Omental fat pad (tissue), 4 donors: ENCODE results near the gene MMP12. TPM values are rescaled to one million over a fixed set of nuclear protein-coding genes. Genes with fewer than 3 reads are reported as not detected.

Experiments used
- ATAC-seq: fragments of 150-250 bp; one replicate; pipeline ENCODE4 v1.9.1; 2016; ENCODE audit warnings: mild to moderate bottlenecking, moderate library complexity; ENCODE audit not compliant: low FRiP score
- DNase-seq: peaks from one replicate; pipeline ENCODE4 v3.0.0-alpha.2; 2019; ENCODE audit warnings: low spot score
- CTCF ChIP-seq, 3 donors: fragments of 450-650 bp; IDR thresholded peaks; one replicate each; pipeline ENCODE4 v1.5.1; 2016 to 2017; ENCODE audit warnings: antibody characterized with exemption in 3 of 3, mild to moderate bottlenecking in 3 of 3, moderate library complexity in 2 of 3
- total RNA-seq, 4 donors: library from RNA; depleted of rRNA; stranded (reverse); fragments of >200 nt; gene quantifications; one replicate each; pipeline ENCODE4 v1.1.0, GENCODE V29; 2016

Gene MMP12
- total RNA-seq, 4 donors from 2014 or later = 18.0 TPM; not detected in 3

DNA sequence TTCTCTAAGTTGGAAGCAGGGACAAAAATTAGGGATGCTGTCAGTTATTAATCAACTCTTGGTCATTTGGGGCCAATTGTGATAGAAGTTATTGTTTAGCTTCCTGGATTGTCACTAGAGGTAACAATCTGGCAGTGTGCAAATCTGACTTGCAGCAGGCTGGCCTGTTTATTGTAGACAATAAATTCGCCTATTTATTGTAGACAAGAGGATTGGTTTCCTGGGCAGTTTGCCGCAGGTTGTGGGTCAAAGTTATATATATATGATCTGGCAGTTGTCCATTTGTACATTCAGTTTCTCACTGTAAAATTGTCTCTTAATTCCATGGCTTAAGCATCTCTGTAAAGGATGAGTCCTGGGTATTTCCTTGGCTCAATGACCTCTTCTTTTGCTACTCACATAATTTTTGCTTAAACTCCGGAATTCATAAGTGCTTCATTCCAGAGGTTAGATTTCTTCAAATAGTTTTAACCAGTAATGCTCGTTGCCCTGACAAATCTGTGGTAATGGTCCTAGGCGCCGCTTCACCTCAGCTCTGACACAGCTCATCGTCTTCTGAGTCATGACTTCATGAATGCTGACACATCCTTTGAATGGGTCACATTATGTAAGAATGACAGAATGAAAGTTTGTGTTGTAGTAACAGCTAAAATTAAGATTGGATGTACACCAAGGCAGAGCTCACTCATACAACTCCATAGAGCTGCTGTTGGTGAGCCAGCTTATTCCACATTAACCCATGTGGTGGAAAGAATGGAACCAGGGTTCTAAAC, 23.6 kb downstream of the MMP12 start:
- TF ChIP-seq CTCF (IDR thresholded peaks at IDR 0.05) = no peak
- ATAC-seq = no peak

GRCh38 chr11:102849311-102849710, 25.5 kb downstream of the MMP12 start:
- no peak for TF ChIP-seq CTCF (IDR thresholded peaks at IDR 0.05)
- ATAC-seq (no peak), DNase-seq (no peak)

More for the DNA sequence above, 23.6 kb downstream of the MMP12 start:
- DNase-seq = no peak

DNA sequence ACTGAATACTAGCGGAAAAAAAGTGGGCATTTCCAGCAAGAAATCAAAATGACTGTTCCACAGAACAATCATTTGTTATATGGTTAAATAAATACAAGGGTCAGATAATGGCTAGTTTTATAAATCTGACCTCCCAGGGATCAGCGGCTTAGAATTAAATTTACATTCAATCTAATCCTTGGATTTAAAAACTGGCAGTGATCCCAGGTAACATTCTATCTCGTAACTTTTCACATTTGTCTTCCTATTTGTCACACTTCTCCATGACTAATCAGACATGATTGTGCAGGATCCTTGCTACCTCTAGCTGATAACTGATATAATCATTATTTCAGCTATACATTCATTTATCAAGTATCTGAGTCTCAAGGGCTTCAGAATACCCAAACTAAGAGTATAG, 28.5 kb downstream of the MMP12 start:
- no peak for ATAC-seq
- TF ChIP-seq CTCF (IDR thresholded peaks at IDR 0.05) = no peak
- DNase-seq = no peak

DNA sequence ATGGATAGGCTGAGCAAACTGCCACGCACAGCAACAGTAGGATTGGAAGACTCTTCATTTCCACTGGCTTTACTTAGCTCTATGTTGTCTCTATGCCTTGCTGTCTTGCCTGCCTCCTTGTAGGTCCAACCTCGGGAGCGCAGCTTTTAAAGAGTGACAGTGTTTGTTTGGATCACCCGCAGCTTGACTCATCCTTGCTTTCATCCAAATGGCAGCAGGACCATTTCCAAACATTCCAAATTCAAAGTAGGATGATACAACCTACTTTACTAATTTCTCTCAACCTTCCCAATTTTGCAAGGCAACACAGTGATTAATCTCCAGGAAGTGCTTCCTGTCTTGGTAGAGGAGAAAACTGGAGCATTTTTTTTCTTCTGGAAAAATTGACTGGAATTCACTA, 31.3 kb downstream of the MMP12 start, which contains the start of gene MMP3:
Gene MMP3, minus strand, starts transcription at position 121 of the 400 bp plus-strand sequence. Its CDS starts 63 bp downstream, at position 58.
- no peak for DNase-seq
- TF ChIP-seq CTCF (IDR thresholded peaks at IDR 0.05) = no peak
- ATAC-seq = no peak

- TF ChIP-seq CTCF (IDR thresholded peaks at IDR 0.05) = no peak
- ATAC-seq = no peak
- DNase-seq = no peak
Observed at GRCh38 chr11:102842930-102843329, 31.9 kb downstream of the MMP12 start.

DNA sequence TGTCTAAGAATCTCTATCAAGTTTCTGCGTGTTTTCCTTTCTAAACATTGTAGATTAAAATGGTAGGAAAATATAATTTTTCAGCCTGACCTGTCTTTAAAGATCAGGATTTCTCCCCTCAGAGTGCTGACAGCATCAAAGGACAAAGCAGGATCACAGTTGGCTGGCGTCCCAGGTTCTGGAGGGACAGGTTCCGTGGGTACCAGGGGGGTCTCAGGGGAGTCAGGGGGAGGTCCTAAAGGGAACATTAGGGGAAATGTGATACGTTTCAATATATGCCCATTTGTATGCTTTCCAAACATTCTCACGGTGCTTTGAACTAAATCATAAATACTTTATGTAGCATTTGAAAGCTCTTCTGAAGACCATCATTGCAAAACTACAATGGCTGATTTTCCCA, 34.8 kb downstream of the MMP12 start:
- no peak for TF ChIP-seq CTCF (IDR thresholded peaks at IDR 0.05)
- no peak for ATAC-seq
- no peak for DNase-seq

DNA sequence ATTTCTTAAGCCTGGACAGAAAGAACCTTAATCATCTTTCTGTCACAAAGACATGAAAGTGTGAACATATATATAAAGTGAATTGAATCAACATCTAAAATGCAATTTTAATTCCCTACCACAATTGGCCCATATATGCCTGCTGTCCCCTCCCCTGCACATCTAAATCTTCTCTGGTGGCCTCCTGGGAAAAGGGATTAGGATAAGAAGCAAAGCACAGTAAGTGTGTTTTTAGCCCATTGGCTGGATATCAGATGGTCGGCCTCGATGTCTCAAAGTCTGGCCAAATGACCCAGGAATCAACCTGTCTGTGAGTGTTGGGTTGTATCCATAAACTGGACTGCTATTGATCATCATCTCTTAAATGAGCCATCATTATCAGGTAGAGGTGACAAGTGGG, 37.1 kb downstream of the MMP12 start:
- TF ChIP-seq CTCF (IDR thresholded peaks at IDR 0.05) = no peak
- no peak for ATAC-seq
- no peak for DNase-seq
